Glutamatergic neuron (in vitro differentiated cells): ENCODE results near the gene SLC10A2. TPM values are rescaled to one million over a fixed set of nuclear protein-coding genes. Genes with fewer than 3 reads are reported as not detected.

Source experiments
- DNase-seq: peaks from one replicate; pipeline ENCODE4 v3.0.0; 2022
- H3K27ac Mint-ChIP-seq: one replicate; pipeline ENCODE4 v1.8.0; 2020; ENCODE audit warnings: mild to moderate bottlenecking, mixed read lengths, inconsistent platforms; ENCODE audit not compliant: unreplicated experiment
- H3K27me3 Mint-ChIP-seq: one replicate; pipeline ENCODE4 v1.8.0; 2020; ENCODE audit warnings: mild to moderate bottlenecking, moderate library complexity, mixed read lengths, inconsistent platforms; ENCODE audit not compliant: unreplicated experiment
- H3K36me3 Mint-ChIP-seq: one replicate; pipeline ENCODE4 v1.8.0; 2020; ENCODE audit warnings: mild to moderate bottlenecking, mixed read lengths, inconsistent platforms; ENCODE audit not compliant: unreplicated experiment
- H3K4me1 Mint-ChIP-seq: one replicate; pipeline ENCODE4 v1.8.0; 2020; ENCODE audit warnings: mild to moderate bottlenecking, low read depth, mixed read lengths, inconsistent platforms; ENCODE audit not compliant: unreplicated experiment
- H3K4me3 Mint-ChIP-seq: one replicate; pipeline ENCODE4 v1.8.0; 2020; ENCODE audit warnings: mild to moderate bottlenecking, mixed read lengths, inconsistent platforms; ENCODE audit not compliant: unreplicated experiment
- H3K9me3 Mint-ChIP-seq: one replicate; pipeline ENCODE4 v1.8.0; 2020; ENCODE audit warnings: mild to moderate bottlenecking, moderate library complexity, mixed read lengths, inconsistent platforms; ENCODE audit not compliant: unreplicated experiment
- CTCF ChIP-seq: fragments of 200-600 bp; sonication (generic); IDR thresholded peaks from one replicate; pipeline ENCODE4 v1.5.0; 2021; ENCODE audit not compliant: partially characterized antibody, unreplicated experiment
- total RNA-seq: library from RNA; stranded (reverse); fragmentation: NEBNext Ultra II Directional; extraction: Animal tissue kit (Norgen Biotek cat#: 25700); gene quantifications from one replicate; pipeline ENCODE4 v1.2.1, GENCODE V29; 2021; ENCODE audit not compliant: unreplicated experiment

SLC10A2 gene
- total RNA-seq, 1 donor from 2014 or later: not detected

GRCh38 chr13:103029798-103030197, 36.4 kb downstream of the SLC10A2 start:
- Mint-ChIP-seq H3K27me3 (no peaks in the 10 kb centered on the region), H3K4me1 (no peaks in the 10 kb centered on the region), H3K27ac (no peak overlapping the region), H3K4me3 (no peak overlapping the region), H3K9me3 (no peaks in the 10 kb centered on the region), H3K36me3 (peaks cover 4% of the 10 kb centered on the region)
- no peak for TF ChIP-seq CTCF
- no peak for DNase-seq

GRCh38 chr13:103022336-103022735, 43.9 kb downstream of the SLC10A2 start:
- H3K27ac Mint-ChIP-seq: no peak overlapping the region
- H3K27me3 Mint-ChIP-seq: no peaks in the 10 kb centered on the region
- H3K4me3 Mint-ChIP-seq: no peak overlapping the region
- no peaks in the 10 kb centered on the region for H3K4me1 Mint-ChIP-seq
- no peak for DNase-seq
- peaks cover 4% of the 10 kb centered on the region for H3K36me3 Mint-ChIP-seq
- TF ChIP-seq CTCF: no peak
- no peaks in the 10 kb centered on the region for H3K9me3 Mint-ChIP-seq

GRCh38 chr13:103018556-103018955, 47.7 kb downstream of the SLC10A2 start:
- peaks cover 3% of the 10 kb centered on the region for H3K4me1 Mint-ChIP-seq
- H3K4me3 Mint-ChIP-seq: no peak overlapping the region
- TF ChIP-seq CTCF: no peak
- H3K27me3 Mint-ChIP-seq: no peaks in the 10 kb centered on the region
- H3K9me3 Mint-ChIP-seq: no peaks in the 10 kb centered on the region
- DNase-seq: no peak
- H3K27ac Mint-ChIP-seq: no peak overlapping the region
- H3K36me3 Mint-ChIP-seq: no peaks in the 10 kb centered on the region

- TF ChIP-seq CTCF: no peak
- Mint-ChIP-seq H3K27ac (no peak overlapping the region), H3K27me3 (no peaks in the 10 kb centered on the region), H3K4me3 (no peak overlapping the region), H3K36me3 (no peaks in the 10 kb centered on the region), H3K4me1 (peaks cover 3% of the 10 kb centered on the region), H3K9me3 (no peaks in the 10 kb centered on the region)
- no peak for DNase-seq
Observed at GRCh38 chr13:103012646-103013045, 53.6 kb downstream of the SLC10A2 start.

- Mint-ChIP-seq H3K27me3 (no peaks in the 10 kb centered on the region), H3K36me3 (no peaks in the 10 kb centered on the region)
Observed at GRCh38 chr13:103009051-103009840, 57.0 kb downstream of the SLC10A2 start.

More at GRCh38 chr13:103009051-103009840, 57.0 kb downstream of the SLC10A2 start:
- DNase-seq: no peak
- no peak for TF ChIP-seq CTCF
- no peak overlapping the region for H3K4me3 Mint-ChIP-seq
- H3K9me3 Mint-ChIP-seq: no peaks in the 10 kb centered on the region
- H3K4me1 Mint-ChIP-seq: no peaks in the 10 kb centered on the region
- no peak overlapping the region for H3K27ac Mint-ChIP-seq
